WI38 (cell line): ENCODE measurements around the gene SLC26A1.

Source experiments
- H3K4me3 ChIP-seq: 2 replicates; pipeline ENCODE4 v1.5.1; 2011; ENCODE audit warnings: low read depth, mild to moderate bottlenecking, control low read depth, low read length
- TF ChIP-seq, protein P1 (sequence below): IDR thresholded peaks from 2 replicates; pipeline ENCODE4 v1.5.1; 2012; ENCODE audit warnings: low read depth, mild to moderate bottlenecking, control low read depth, low read length

Gene SLC26A1

GRCh38 chr4:1006856-1007255, 13.7 kb upstream of the SLC26A1 start:
- no peak overlapping the region for H3K4me3 ChIP-seq
- TF ChIP-seq, protein P1, sequence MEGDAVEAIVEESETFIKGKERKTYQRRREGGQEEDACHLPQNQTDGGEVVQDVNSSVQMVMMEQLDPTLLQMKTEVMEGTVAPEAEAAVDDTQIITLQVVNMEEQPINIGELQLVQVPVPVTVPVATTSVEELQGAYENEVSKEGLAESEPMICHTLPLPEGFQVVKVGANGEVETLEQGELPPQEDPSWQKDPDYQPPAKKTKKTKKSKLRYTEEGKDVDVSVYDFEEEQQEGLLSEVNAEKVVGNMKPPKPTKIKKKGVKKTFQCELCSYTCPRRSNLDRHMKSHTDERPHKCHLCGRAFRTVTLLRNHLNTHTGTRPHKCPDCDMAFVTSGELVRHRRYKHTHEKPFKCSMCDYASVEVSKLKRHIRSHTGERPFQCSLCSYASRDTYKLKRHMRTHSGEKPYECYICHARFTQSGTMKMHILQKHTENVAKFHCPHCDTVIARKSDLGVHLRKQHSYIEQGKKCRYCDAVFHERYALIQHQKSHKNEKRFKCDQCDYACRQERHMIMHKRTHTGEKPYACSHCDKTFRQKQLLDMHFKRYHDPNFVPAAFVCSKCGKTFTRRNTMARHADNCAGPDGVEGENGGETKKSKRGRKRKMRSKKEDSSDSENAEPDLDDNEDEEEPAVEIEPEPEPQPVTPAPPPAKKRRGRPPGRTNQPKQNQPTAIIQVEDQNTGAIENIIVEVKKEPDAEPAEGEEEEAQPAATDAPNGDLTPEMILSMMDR = no peak

- TF ChIP-seq, protein P1 = no peak
- H3K4me3 ChIP-seq = no peak overlapping the region
Observed at GRCh38 chr4:1004557-1005485, 11.6 kb upstream of the SLC26A1 start.

GRCh38 chr4:1004071-1004418, 10.8 kb upstream of the SLC26A1 start:
- H3K4me3 ChIP-seq = no peak overlapping the region
- TF ChIP-seq, protein P1 = no peak

GRCh38 chr4:1003271-1004070, 10.3 kb upstream of the SLC26A1 start:
- no peak overlapping the region for H3K4me3 ChIP-seq
- TF ChIP-seq, protein P1 = no peak

GRCh38 chr4:1002631-1003251, 9.5 kb upstream of the SLC26A1 start:
- TF ChIP-seq, protein P1 = no peak
- H3K4me3 ChIP-seq = no peak overlapping the region

GRCh38 chr4:1002131-1002630, 9.0 kb upstream of the SLC26A1 start:
- H3K4me3 ChIP-seq = no peak overlapping the region
- TF ChIP-seq, protein P1 = no peak
